Mesenchymal stem cell (in vitro differentiated cells and primary cell): ENCODE results near the gene MEIOSIN.

Experiments used
- DNase-seq: peaks from one replicate; pipeline ENCODE4 v3.0.0-alpha.2; 2013
- H2AFZ ChIP-seq: one replicate; pipeline ENCODE4 v1.6.1; 2013; ENCODE audit warnings: low read depth, mild to moderate bottlenecking, control low read depth, inconsistent platforms, low read length, moderate library complexity
- H2AK5ac ChIP-seq: 2 replicates; pipeline ENCODE4 v1.6.1; 2013; ENCODE audit warnings: low read length, moderate library complexity, mild to moderate bottlenecking, inconsistent platforms; ENCODE audit not compliant: severe bottlenecking
- H2BK120ac ChIP-seq: one replicate; pipeline ENCODE4 v1.6.1; 2013; ENCODE audit warnings: low read depth, mild to moderate bottlenecking, inconsistent platforms, low read length, moderate library complexity
- H2BK12ac ChIP-seq, 2 experiments: one replicate each; pipeline ENCODE4 v1.6.1; 2013; ENCODE audit warnings: inconsistent platforms in 2 of 2, low read length in 2 of 2, mild to moderate bottlenecking in 2 of 2, moderate library complexity in 2 of 2, control low read depth in 1 of 2
- H2BK15ac ChIP-seq: one replicate; pipeline ENCODE4 v1.6.1; 2013; ENCODE audit warnings: mild to moderate bottlenecking, low read depth, inconsistent platforms; ENCODE audit not compliant: poor library complexity, severe bottlenecking
- H2BK5ac ChIP-seq: 2 replicates; pipeline ENCODE4 v1.6.1; 2013; ENCODE audit warnings: low read depth, mild to moderate bottlenecking, low read length, control low read depth, inconsistent platforms; ENCODE audit not compliant: poor library complexity, severe bottlenecking
- H3K14ac ChIP-seq, 2 experiments: one replicate each; pipeline ENCODE4 v1.6.1; 2013; ENCODE audit warnings: inconsistent platforms in 2 of 2, low read length in 2 of 2, control low read depth in 1 of 2, mild to moderate bottlenecking in 1 of 2, moderate library complexity in 1 of 2
- H3K18ac ChIP-seq, 2 experiments: one replicate each; pipeline ENCODE4 v1.6.1; 2013; ENCODE audit warnings: inconsistent platforms in 2 of 2, low read length in 2 of 2, control low read depth in 1 of 2, low read depth in 1 of 2, mild to moderate bottlenecking in 1 of 2
- H3K23ac ChIP-seq, 2 experiments: one replicate each; pipeline ENCODE4 v1.6.1; 2013; ENCODE audit warnings: inconsistent platforms in 2 of 2, low read length in 2 of 2, mild to moderate bottlenecking in 2 of 2, moderate library complexity in 2 of 2, control low read depth in 1 of 2
- H3K27ac ChIP-seq: 2 replicates; pipeline ENCODE4 v1.5.1; 2013; ENCODE audit warnings: mild to moderate bottlenecking, moderate library complexity, low read length, control low read depth, inconsistent platforms; ENCODE audit not compliant: poor library complexity, severe bottlenecking
- H3K27me3 ChIP-seq, 2 experiments: 2 replicates each; pipeline versions ENCODE4 v1.6.1 to v1.7.0; 2013; ENCODE audit warnings: low read length in 2 of 2, mild to moderate bottlenecking in 2 of 2, moderate library complexity in 2 of 2, control low read depth in 1 of 2, inconsistent platforms in 1 of 2; ENCODE audit not compliant: control insufficient read depth in 1 of 2, insufficient read depth in 1 of 2
- H3K36me3 ChIP-seq, 2 experiments: 2 replicates each; pipeline versions ENCODE4 v1.6.1 to v1.7.0; 2013; ENCODE audit warnings: low read length in 2 of 2, control low read depth in 1 of 2, inconsistent platforms in 1 of 2, low read depth in 1 of 2, mild to moderate bottlenecking in 1 of 2; ENCODE audit not compliant: insufficient read depth in 2 of 2, control insufficient read depth in 1 of 2
- H3K4ac ChIP-seq, 2 experiments: one replicate each; pipeline ENCODE4 v1.6.1; 2013; ENCODE audit warnings: inconsistent platforms in 2 of 2, low read length in 2 of 2, mild to moderate bottlenecking in 2 of 2, moderate library complexity in 2 of 2, control low read depth in 1 of 2, low read depth in 1 of 2
- H3K4me1 ChIP-seq: 2 replicates; pipeline ENCODE4 v1.6.1; 2013; ENCODE audit warnings: low read depth, low read length, control low read depth; ENCODE audit not compliant: control insufficient read depth, insufficient read depth
- H3K4me2 ChIP-seq: 2 replicates; pipeline ENCODE4 v1.6.1; 2013; ENCODE audit warnings: low read length, mild to moderate bottlenecking, inconsistent platforms; ENCODE audit not compliant: poor library complexity, severe bottlenecking
- H3K4me3 ChIP-seq, 2 experiments: 2 replicates each; pipeline versions ENCODE4 v1.5.1 to v1.7.0; 2013; ENCODE audit warnings: low read length in 2 of 2, mild to moderate bottlenecking in 2 of 2, control low read depth in 1 of 2, low read depth in 1 of 2; ENCODE audit not compliant: insufficient read depth in 1 of 2
- H3K79me1 ChIP-seq: replicated peaks from 2 replicates; pipeline ENCODE4 v1.6.1; 2013; ENCODE audit warnings: mild to moderate bottlenecking, control low read depth, low read length, inconsistent platforms; ENCODE audit not compliant: poor library complexity, severe bottlenecking
- H3K9ac ChIP-seq: 2 replicates; pipeline ENCODE4 v1.7.0; 2013; ENCODE audit warnings: mild to moderate bottlenecking, low read length, moderate library complexity
- H3K9me3 ChIP-seq: 2 replicates; pipeline ENCODE4 v1.7.0; 2013; ENCODE audit warnings: mild to moderate bottlenecking, low read length; ENCODE audit not compliant: control insufficient read depth
- H4K8ac ChIP-seq: one replicate; pipeline ENCODE4 v1.6.1; 2013; ENCODE audit warnings: inconsistent platforms, mild to moderate bottlenecking, low read length, moderate library complexity
- H4K91ac ChIP-seq: one replicate; pipeline ENCODE4 v1.6.1; 2013; ENCODE audit warnings: mild to moderate bottlenecking, low read length, inconsistent platforms
- WGBS: methylation state at CpG from one replicate; pipeline ENCODE4 v1.1.7; 2013; ENCODE audit warnings: mixed read lengths; 5-methylcytosine and 5-hydroxymethylcytosine counted together

MEIOSIN gene

GRCh38 chr19:45780448-45781213 lies 47.4 kb downstream of the MEIOSIN start:
- H2BK15ac ChIP-seq: peak overlapping the region; percentile 68
- H2BK5ac ChIP-seq: no peak overlapping the region
- H3K27ac ChIP-seq: no peak overlapping the region
- H2AFZ ChIP-seq: no peak overlapping the region
- H2BK120ac ChIP-seq: peak overlapping the region; percentile 22
- H3K4ac ChIP-seq: peak overlapping the region; percentile 33 to 76
- no peaks in the 10 kb centered on the region for H3K9me3 ChIP-seq
- no peak for DNase-seq
- no peak overlapping the region for H3K14ac ChIP-seq
- H3K36me3 ChIP-seq: peaks cover 42 to 58% of the 10 kb centered on the region in 2 experiments
- H3K4me1 ChIP-seq: peaks cover 50% of the 10 kb centered on the region
- H3K9ac ChIP-seq: peak overlapping the region; percentile 83
- H3K27me3 ChIP-seq: no peaks in the 10 kb centered on the region
- peak overlapping the region in 1 of 2 experiments; percentile 31 for H3K18ac ChIP-seq
- peak overlapping the region; percentile 40 for H2AK5ac ChIP-seq
- peak overlapping the region; percentile 31 to 88 for H3K4me3 ChIP-seq
- peak overlapping the region; percentile 23 for H4K8ac ChIP-seq
- H3K4me2 ChIP-seq: peak overlapping the region; percentile 71
- peak overlapping the region; percentile 66 for H4K91ac ChIP-seq
- no peak overlapping the region for H3K23ac ChIP-seq
- H2BK12ac ChIP-seq: peak overlapping the region; percentile 45 to 84
- peaks cover 45% of the 10 kb centered on the region for H3K79me1 ChIP-seq
- 40% methylated on average over 6 of the region's 13 CpGs for WGBS

GRCh38 chr19:45781214-45782161 lies 48.2 kb downstream of the MEIOSIN start:
- Histone ChIP-seq H4K8ac (no peak overlapping the region), H3K23ac (peak overlapping the region in 1 of 2 experiments; percentile 11), H2BK15ac (peak overlapping the region; percentile 64), H3K27me3 (no peaks in the 10 kb centered on the region), H3K4me1 (peaks cover 50% of the 10 kb centered on the region), H2AFZ (no peak overlapping the region), H2BK5ac (no peak overlapping the region), H3K4ac (peak overlapping the region; percentile 75 to 76), H3K27ac (peak overlapping the region; percentile 46), H2AK5ac (peak overlapping the region; percentile 14), H3K9ac (peak overlapping the region; percentile 83), H3K18ac (peak overlapping the region; percentile 52 to 84), H3K9me3 (no peaks in the 10 kb centered on the region), H4K91ac (peak overlapping the region; percentile 66), H2BK12ac (peak overlapping the region; percentile 22 to 45), H2BK120ac (peak overlapping the region; percentile 94), H3K4me2 (peak overlapping the region; percentile 71), H3K79me1 (peaks cover 51% of the 10 kb centered on the region), H3K14ac (peak overlapping the region in 1 of 2 experiments; percentile 61), H3K36me3 (peaks cover 47 to 64% of the 10 kb centered on the region in 2 experiments), H3K4me3 (peak overlapping the region; percentile 59 to 88)
- WGBS: 81% methylated on average over 17 of the region's 17 CpGs
- DNase-seq: no peak

GRCh38 chr19:45782162-45782691 lies 49.0 kb downstream of the MEIOSIN start, which contains the start of gene DMPK:
Gene DMPK (minus strand): TSS chr19:45782490. CDS start chr19:45782352, 138 bp downstream.
- H3K36me3 ChIP-seq: peaks cover 47 to 64% of the 10 kb centered on the region in 2 experiments
- H4K91ac ChIP-seq: peak within 1 kb of the TSS; percentile 83
- peak within 1 kb of the TSS; percentile 61 for H2AK5ac ChIP-seq
- H3K4ac ChIP-seq: peak within 1 kb of the TSS; percentile 52 to 79
- H4K8ac ChIP-seq: peak within 1 kb of the TSS; percentile 75
- H2BK12ac ChIP-seq: peak within 1 kb of the TSS; percentile 22 to 75
- peaks cover 51% of the 10 kb centered on the region for H3K79me1 ChIP-seq
- no peaks in the 10 kb centered on the region for H3K9me3 ChIP-seq
- H3K9ac ChIP-seq: peak within 1 kb of the TSS; percentile 87
- H3K23ac ChIP-seq: peak within 1 kb of the TSS in 1 of 2 experiments; percentile 11
- H3K14ac ChIP-seq: peak within 1 kb of the TSS in 1 of 2 experiments; percentile 89
- peak within 1 kb of the TSS; percentile 92 for H3K27ac ChIP-seq
- peak within 1 kb of the TSS; percentile 59 to 88 for H3K4me3 ChIP-seq
- H3K4me1 ChIP-seq: peaks cover 48% of the 10 kb centered on the region
- peak within 1 kb of the TSS; percentile 94 for H2BK120ac ChIP-seq
- H3K27me3 ChIP-seq: no peaks in the 10 kb centered on the region
- peak within 1 kb of the TSS; percentile 65 for H2BK15ac ChIP-seq
- H3K4me2 ChIP-seq: peak within 1 kb of the TSS; percentile 71
- H2BK5ac ChIP-seq: peak within 1 kb of the TSS; percentile 75
- WGBS: 36% methylated on average over 14 of the region's 18 CpGs
- peak within 1 kb of the TSS; percentile 3 for H2AFZ ChIP-seq
- DNase-seq: peak; percentile 60
- H3K18ac ChIP-seq: peak within 1 kb of the TSS; percentile 82 to 86
